GM18505 (cell line): ENCODE results near the gene TBC1D22A.

ENCODE experiments used
- ATAC-seq: cut with Tn5 transposase; IDR thresholded peaks from one replicate; pipeline ENCODE4 v1.9.1; 2021; ENCODE audit not compliant: unreplicated experiment
- POLR2A ChIP-seq: IDR thresholded peaks from 4 replicates; pipeline ENCODE4 v1.6.1; 2011; ENCODE audit warnings: borderline replicate concordance; ENCODE audit not compliant: insufficient read depth, insufficient read length; ENCODE audit errors: extremely low read depth

The TBC1D22A gene

DNA sequence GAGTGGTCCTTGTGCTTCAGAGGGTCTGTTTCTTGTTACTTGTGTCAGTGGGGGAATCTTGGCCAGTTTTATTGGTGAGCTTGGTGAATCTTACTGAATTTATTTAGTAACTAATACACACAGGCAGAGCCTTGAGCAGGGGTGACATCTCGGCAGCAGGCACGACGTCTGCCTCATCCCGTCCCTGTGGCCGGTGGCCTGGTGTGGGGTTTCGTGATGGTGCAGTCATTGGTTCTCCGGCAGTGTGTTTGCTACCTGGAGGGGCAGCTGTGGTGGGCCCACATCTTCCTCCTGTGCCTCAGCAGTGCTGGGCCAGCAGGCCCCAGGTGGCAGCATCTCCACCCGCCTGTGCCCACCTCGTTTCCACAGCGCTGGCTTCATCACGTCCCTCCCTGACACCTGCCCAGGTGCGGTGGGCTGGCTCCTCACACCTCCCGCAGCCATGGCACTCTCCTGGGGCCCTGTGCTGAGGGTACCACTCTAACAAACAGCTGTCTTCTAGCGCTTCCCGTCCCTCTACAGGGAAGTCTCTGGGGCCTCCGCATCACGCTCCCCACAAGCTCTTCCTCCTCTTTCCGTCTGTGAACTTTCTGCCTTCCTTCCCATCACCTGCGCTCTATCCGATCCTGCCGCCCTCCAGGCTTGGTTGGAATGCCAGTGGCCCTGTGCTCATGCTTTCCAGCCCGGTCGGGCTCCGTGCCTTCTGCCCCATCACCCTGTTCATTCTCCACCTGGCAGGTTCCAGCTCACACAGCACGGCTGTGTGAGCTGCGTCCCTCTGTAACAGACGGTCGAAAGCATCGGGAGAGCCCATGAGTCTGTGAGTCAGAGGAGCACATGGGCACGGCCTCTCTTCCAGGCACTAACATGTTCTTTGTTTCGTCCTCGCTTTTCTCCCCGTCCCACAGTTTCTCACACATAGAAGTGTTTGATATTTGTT is 203.4 kb downstream of the TBC1D22A start:
- TF ChIP-seq POLR2A: no peak
- ATAC-seq: no peak

DNA sequence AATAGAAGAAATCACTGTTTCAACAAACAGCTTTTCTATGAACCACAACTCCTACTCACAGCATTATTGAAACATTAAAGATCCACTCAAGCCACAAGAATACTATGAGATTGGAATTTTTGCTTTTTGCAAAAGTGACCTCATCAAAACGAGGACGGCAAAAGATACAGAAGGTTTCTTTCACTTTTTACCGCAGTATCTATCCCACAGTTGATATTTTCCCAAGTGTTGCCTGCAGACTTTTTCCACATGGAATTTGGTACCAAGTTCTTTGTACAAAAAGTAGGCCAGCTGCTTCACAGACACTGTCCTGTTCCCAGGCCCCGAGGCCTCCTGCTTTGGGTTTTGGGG is 204.0 kb downstream of the TBC1D22A start:
- TF ChIP-seq POLR2A: no peak
- ATAC-seq: no peak

DNA sequence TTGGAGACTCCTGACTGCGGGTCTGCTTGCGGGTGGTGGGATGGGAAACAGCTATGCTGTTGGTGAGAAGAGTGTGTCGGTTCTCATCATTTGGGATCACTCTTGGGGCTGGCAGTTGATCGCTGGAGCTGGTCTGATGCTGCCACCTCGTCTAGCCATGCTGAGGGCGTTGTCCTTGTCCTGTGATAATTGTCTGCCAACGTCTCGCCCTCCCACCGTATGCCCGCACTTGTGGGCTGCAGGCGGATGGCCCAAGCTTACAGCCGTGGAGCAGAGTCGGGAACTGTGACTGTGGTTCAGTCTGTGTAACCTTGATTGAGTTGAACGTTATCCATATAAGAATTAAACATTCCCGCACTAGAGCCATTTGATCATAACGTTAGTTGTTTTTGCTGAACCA is 204.4 kb downstream of the TBC1D22A start:
- ATAC-seq: no peak
- TF ChIP-seq POLR2A: no peak

DNA sequence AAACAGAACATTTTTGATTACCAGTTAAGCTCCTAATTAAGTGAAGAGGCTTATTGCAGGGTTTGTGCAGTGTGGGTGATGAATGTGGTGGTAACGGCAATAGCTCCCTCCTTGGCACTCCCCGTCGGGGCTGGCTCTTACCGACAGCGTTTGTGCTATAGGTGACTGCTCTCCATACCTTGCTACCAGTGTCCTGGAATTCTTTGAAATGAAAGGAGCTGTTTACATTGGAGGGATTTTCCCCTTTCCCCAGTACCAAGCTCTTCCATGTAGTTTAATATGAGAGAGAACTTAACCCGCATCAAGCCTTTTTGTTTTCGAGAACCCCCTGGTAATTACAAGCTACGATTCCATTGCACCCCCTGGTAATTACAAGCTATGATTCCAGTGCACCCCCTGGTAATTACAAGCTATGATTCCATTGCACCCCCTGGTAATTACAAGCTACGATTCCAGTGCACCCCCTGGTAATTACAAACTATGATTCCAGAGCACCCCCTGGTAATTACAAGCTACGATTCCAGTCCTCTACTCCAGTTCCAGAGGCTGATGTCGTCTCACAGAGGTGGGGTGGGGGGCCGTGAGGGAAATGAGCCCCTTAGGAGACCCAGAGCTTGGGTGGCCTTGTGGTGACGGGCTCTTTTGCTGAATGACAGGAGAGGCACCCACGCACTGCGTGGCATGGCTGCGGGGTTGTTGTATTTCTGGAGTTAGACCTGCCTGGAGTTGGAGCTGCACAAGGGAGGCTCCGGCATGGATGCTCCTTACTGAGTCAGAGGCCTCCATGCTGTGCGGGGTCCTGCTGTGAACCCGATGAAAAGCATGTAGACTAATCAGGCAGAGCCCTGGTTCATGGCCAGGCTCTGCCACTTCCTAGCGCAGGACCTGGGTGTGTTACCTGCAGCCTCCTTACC is 205.3 kb downstream of the TBC1D22A start:
- no peak for ATAC-seq
- TF ChIP-seq POLR2A: no peak

DNA sequence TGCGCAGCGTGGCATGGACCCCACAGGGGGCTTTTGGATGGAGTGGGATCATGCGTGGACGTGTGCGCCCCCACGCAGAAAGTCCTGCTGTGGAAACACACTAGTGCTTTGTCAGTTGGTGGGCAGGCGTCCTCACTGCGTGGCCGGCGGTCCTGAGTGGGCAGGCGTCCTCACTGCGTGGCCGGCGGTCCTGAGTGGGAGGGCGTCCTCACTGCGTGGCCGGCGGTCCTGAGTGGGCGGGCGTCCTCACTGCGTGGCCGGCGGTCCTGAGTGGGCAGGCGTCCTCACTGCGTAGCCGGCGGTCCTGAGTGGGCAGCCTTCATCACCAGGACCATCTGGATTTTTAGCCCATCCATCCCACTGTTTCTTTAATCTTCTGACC is 205.9 kb downstream of the TBC1D22A start:
- TF ChIP-seq POLR2A: no peak
- ATAC-seq: no peak

DNA sequence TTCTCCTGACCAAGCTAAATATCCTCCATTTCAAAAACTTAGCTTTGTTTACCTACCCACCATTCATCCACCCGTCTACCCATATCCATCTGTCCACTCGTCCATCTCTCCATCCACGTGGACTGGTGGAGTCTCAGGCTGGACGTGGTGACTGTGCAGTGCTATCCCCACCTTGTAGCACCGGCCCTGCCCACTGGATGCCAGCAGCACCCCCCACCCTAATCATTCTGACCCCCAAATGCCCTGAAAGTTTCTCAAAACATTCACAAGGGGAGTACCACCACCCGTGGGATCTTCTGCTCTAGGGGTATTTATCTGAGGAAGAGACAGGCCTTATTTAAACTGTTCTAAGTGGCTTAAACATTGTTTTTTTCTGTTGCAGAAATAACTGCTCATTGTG is 206.4 kb downstream of the TBC1D22A start:
- no peak for ATAC-seq
- TF ChIP-seq POLR2A: no peak

DNA sequence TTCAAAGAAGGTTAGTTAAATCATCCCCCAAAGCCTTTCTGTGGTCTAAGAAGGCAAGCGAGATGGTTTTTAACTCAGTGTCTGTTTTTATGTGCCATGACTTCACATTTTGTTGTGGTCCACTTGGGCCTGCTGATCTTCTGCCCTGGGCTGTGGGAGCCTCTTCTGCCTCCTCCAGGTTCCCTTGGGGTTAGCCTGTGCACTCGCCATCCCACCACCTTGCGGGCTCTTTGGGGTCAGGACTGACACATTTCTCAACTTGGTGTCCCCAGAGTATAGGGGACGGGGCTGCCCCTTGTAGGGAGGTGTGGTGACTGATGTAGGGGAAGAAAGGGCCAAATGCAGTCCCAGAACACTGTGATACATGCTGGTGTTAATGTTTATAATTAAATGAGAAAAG is 207.0 kb downstream of the TBC1D22A start:
- ATAC-seq: peak; percentile 69

DNA sequence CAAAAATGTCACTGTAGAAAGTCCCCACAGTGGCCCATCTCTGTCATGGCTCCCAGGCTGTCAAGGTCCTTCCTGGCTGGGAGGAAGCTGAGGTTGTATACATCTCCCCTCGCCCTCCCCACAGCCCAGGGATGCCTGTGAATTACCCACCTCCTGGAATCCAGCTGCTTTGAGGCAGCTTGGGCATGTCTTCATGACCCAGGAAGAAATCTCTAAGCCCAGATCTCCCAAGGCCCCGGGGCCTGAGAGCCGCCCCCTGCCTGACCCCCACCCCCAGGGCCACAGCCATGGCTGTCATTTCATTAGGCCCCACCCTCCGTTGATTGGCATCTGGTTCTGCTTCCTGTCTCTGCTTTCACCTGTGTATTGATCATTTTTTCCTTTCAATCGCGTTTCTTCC is 207.5 kb downstream of the TBC1D22A start:
- ATAC-seq: no peak
- no peak for TF ChIP-seq POLR2A

More for the DNA sequence above, 207.0 kb downstream of the TBC1D22A start:
- no peak for TF ChIP-seq POLR2A

DNA sequence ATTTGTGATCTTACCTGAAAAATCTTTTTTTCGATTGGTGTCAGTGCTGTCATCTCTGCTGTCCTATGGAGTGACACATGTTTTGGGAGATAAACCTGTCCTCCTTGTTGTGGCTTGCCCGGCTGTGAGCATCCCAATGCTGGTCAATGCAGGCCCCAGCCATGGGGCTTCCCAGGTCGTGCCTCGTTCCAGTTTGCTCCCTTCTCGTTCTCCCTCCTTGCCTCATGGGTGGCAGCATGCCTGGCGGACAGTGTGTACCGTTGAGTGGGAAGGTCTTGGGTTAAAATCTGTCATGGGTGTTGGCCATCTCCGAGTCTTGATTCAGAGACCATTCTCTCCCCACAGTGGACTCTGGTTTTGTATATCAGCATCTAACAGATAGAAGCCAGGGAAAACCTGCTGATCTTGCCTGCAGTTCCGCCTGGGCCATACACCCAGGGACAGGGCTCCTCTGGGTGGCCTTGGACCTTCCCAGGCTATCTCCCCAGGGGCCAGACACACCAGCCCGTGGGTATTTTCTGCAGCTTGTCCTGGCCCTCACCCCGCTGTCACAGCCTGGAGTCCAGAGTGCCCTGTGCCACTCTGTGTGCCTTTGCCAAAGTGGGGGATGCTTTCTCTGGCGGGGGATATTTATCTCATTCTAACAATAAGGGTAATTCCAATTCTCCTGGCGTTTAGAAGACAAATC is 208.1 kb downstream of the TBC1D22A start:
- no peak for TF ChIP-seq POLR2A
- ATAC-seq: no peak

DNA sequence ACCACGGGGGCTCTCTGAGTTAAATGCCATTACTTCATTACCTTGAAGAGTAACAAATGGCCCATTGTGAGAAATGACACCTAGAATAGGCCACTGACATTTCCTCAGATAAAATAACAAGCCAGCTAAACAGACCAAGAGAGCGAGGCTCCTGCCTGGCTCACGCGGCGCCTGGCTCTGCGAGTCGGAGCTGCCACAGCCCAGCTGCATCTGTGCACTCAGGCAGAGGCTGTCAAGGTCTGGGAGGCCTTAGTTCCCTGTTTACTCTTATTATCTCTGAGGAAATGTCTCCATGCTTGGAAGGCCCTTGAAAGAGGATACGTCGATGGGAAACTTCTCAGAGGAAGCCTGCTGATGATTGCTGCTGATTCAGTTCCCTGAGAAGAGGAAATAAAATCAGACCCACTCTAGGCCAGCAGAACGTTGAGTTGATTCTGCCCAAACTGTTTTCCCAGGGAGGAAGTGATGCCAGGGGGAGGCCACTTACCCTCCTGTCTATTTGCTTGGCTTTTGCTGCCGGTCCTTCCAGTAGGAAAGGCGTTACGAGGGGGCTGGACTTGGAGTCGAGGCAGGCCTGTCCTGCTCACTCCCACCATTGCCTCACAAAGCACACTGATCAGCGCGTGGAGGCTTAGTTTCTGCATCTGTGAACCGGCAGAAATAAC is 208.8 kb downstream of the TBC1D22A start:
- no peak for TF ChIP-seq POLR2A
- ATAC-seq: no peak

DNA sequence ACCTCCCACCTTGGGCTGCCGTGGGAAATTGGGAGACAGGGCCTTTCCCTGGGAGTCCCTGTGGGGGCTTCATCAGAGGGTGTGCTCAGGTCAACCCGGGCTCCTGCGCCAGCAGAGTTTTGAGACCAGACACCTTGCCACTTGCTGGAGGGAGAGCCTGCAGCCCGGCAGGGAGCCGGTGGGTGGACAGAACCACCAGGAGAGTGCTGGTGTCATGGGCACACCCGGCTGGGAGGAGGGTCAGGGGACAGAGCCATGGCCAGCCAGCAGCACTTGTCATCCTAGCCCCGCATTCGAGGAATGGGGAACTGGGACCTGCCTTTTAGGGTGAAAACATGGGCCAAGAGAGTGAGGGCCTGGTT is 209.3 kb downstream of the TBC1D22A start:
- TF ChIP-seq POLR2A: no peak
- no peak for ATAC-seq

DNA sequence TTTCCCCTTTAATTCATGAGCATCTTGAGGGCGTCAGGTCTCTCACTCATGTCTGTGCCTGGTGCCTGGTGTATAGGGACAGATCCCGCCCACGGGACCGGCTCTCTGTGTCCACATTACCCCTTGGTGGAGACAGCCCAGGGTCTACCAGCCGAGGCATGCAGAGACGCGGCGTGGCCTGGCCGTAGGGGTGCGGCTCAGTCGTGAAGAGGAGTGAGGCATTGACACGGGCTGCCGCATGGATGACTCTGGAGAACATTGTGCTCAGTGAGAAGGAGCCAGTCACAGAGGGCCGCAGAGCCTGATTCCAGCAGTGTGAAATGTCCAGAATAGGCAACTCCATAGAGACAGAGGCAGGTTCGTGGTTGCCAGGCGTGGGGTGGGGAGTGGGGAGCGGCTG is 209.8 kb downstream of the TBC1D22A start:
- ATAC-seq: no peak
- no peak for TF ChIP-seq POLR2A

DNA sequence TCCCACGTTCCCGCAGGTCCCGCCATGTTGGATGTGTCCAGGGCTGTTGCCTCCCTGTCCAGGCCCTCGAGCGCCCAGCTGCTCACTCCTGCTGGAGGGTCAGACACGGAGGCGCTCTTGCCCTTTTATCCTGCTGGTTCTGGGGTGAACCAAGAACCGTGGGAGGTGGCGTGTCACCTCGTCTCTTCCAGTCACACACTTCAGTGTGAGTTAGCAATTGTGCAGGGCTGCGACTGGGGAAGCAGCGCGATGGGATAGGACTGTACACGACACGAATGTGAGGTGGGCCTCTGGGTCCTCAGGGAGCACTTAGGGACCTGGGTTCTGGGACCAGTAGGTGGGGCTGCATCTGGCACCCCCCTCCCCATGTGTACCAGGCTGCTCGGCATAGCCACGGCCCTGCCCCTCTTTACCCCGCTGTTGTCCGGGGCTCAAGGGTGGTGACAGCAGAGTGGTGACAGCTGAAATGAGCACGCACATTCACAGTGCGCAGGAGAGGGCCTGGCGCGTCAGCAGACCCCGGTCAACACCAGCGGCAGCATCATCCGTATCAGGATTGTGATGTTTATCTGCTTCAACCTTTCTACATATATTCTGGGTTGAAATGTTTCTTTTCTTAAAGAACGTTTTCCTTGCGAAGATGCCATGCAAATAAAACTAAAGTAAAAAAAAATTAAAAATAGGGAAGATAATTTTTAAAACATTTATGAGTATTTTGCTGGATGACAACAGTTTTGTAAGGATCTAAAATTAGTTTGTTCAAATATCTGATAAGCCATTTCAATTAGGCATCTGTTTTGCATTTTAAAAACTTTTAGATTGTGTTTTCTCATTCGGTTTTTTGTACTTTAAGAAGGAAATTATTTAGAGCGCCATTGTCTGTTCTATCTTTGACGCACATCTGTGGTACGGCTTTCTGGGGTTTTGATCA is 210.7 kb downstream of the TBC1D22A start:
- no peak for TF ChIP-seq POLR2A
- no peak for ATAC-seq

DNA sequence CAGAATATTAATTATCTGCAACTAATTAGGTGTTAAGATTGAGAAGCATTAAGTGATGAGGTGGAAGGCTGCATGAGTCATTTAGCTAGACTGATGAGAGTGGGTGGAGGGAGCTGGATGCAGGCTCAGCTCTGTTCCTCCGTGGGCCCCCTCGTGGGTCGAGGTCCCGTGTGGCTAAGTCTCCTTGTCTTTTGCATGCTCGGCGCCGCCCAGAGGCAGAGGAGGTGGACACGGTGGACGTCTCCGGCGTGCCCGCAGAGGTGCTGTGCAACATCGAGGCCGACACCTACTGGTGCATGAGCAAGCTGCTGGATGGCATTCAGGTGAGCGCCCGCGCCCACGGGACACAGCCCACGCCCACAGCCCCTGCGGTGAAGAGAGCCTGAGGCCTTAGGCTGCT is 211.6 kb downstream of the TBC1D22A start:
- ATAC-seq: no peak
- TF ChIP-seq POLR2A: no peak
